ENCODE data around the gene TMEM9B. TPM values are rescaled to one million over a fixed set of nuclear protein-coding genes. Genes with fewer than 3 reads are reported as not detected.
"Not testable (repeated sequence)": the region's sequence is repeated elsewhere in the genome, so short reads cannot be mapped to it uniquely, and the experiment has no call there.

Gene TMEM9B
- total RNA-seq, 3 donors from 2014 or later, result 37.1 to 68.8 (median 47.5) TPM

GRCh38 chr11:8947230-8947943, 16.9 kb downstream of the TMEM9B start:
- no peaks in the 10 kb centered on the region for H3K9me3 ChIP-seq
- DNase-seq (ENCODE audit: low spot score in 2 of 2), result no peak
- peaks cover 7% of the 10 kb centered on the region for H3K36me3 ChIP-seq
- TF ChIP-seq POLR2A (IDR thresholded peaks at IDR 0.05), result no peak
- no peak for TF ChIP-seq CTCF (IDR thresholded peaks at IDR 0.05)
- TF ChIP-seq POLR2AphosphoS5 (IDR thresholded peaks at IDR 0.05), result no peak
- H3K4me3 ChIP-seq, result no peak overlapping the region
- H3K27ac ChIP-seq, result no peak overlapping the region
- intact Hi-C loops (cut with DNase I; ENCODE audit: low total_unique reads), result no loop called here
- H3K27me3 ChIP-seq, result no peaks in the 10 kb centered on the region
- no peaks in the 10 kb centered on the region for H3K4me1 ChIP-seq

GRCh38 chr11:8942518-8943066, 21.6 kb downstream of the TMEM9B start, which contains the start of gene ASCL3:
Gene ASCL3, minus strand, starts transcription at chr11:8943016. Its CDS starts 4,855 bp downstream, at chr11:8938161.
- Histone ChIP-seq H3K4me1 (no peaks in the 10 kb centered on the region), H3K27me3 (no peaks in the 10 kb centered on the region), H3K36me3 (peaks cover 7% of the 10 kb centered on the region), H3K27ac (no peak within 1 kb of the TSS), H3K9me3 (no peaks in the 10 kb centered on the region), H3K4me3 (no peak within 1 kb of the TSS)
- DNase-seq (ENCODE audit: low spot score in 2 of 2), result no peak
- TF ChIP-seq POLR2AphosphoS5 (IDR thresholded peaks at IDR 0.05) (no peak), POLR2A (IDR thresholded peaks at IDR 0.05) (no peak), CTCF (IDR thresholded peaks at IDR 0.05) (no peak)
- intact Hi-C loops (cut with DNase I; ENCODE audit: low total_unique reads), result no loop called here

GRCh38 chr11:8941341-8942103, 22.7 kb downstream of the TMEM9B start:
- no peaks in the 10 kb centered on the region for H3K4me1 ChIP-seq
- no peaks in the 10 kb centered on the region for H3K36me3 ChIP-seq
- intact Hi-C loops (cut with DNase I; ENCODE audit: low total_unique reads), result no loop called here
- no peak overlapping the region for H3K27ac ChIP-seq
- TF ChIP-seq CTCF (IDR thresholded peaks at IDR 0.05) (no peak), POLR2A (IDR thresholded peaks at IDR 0.05) (no peak), POLR2AphosphoS5 (IDR thresholded peaks at IDR 0.05) (no peak)
- H3K9me3 ChIP-seq, result no peaks in the 10 kb centered on the region
- no peak for DNase-seq (ENCODE audit: low spot score in 2 of 2)
- no peak overlapping the region for H3K4me3 ChIP-seq
- H3K27me3 ChIP-seq, result no peaks in the 10 kb centered on the region

GRCh38 chr11:8937659-8938058, 26.6 kb downstream of the TMEM9B start:
- H3K27me3 ChIP-seq, result no peaks in the 10 kb centered on the region
- H3K4me3 ChIP-seq, result no peak overlapping the region
- TF ChIP-seq POLR2A (IDR thresholded peaks at IDR 0.05), result no peak
- no peak for TF ChIP-seq CTCF (IDR thresholded peaks at IDR 0.05)
- no peak for TF ChIP-seq POLR2AphosphoS5 (IDR thresholded peaks at IDR 0.05)
- H3K27ac ChIP-seq, result no peak overlapping the region
- H3K36me3 ChIP-seq, result no peaks in the 10 kb centered on the region
- intact Hi-C loops (cut with DNase I; ENCODE audit: low total_unique reads), result no loop called here
- DNase-seq (ENCODE audit: low spot score in 2 of 2), result no peak
- H3K4me1 ChIP-seq, result no peaks in the 10 kb centered on the region
- H3K9me3 ChIP-seq, result no peaks in the 10 kb centered on the region

GRCh38 chr11:8937159-8937558, 27.1 kb downstream of the TMEM9B start:
- Histone ChIP-seq H3K4me1 (no peaks in the 10 kb centered on the region), H3K27me3 (no peaks in the 10 kb centered on the region), H3K36me3 (no peaks in the 10 kb centered on the region), H3K9me3 (no peaks in the 10 kb centered on the region), H3K27ac (no peak overlapping the region), H3K4me3 (no peak overlapping the region)
- intact Hi-C loops (cut with DNase I; ENCODE audit: low total_unique reads), result no loop called here
- no peak for DNase-seq (ENCODE audit: low spot score in 2 of 2)
- no peak for TF ChIP-seq POLR2A (IDR thresholded peaks at IDR 0.05)
- no peak for TF ChIP-seq POLR2AphosphoS5 (IDR thresholded peaks at IDR 0.05)

- intact Hi-C loops (cut with DNase I; ENCODE audit: low total_unique reads); H3K27me3 ChIP-seq; H3K36me3 ChIP-seq; DNase-seq (ENCODE audit: low spot score in 2 of 2); H3K4me3 ChIP-seq; H3K9me3 ChIP-seq; H3K27ac ChIP-seq; H3K4me1 ChIP-seq: not testable (repeated sequence)
Measured at GRCh38 chr11:8935789-8936188, 28.5 kb downstream of the TMEM9B start.
